AG09319 (cell line): ENCODE results near the gene P2RX4.

Source experiments
- DNase-seq: peaks from one replicate; pipeline ENCODE4 v3.0.0-alpha.2; 2010; ENCODE audit warnings: low read depth; ENCODE audit errors: extremely low read depth
- TF ChIP-seq, protein P1 (sequence below): IDR thresholded peaks from 2 replicates; pipeline ENCODE4 v1.5.1; 2011; ENCODE audit warnings: low read depth, mild to moderate bottlenecking, inconsistent platforms, low read length, moderate library complexity

Gene P2RX4

DNA sequence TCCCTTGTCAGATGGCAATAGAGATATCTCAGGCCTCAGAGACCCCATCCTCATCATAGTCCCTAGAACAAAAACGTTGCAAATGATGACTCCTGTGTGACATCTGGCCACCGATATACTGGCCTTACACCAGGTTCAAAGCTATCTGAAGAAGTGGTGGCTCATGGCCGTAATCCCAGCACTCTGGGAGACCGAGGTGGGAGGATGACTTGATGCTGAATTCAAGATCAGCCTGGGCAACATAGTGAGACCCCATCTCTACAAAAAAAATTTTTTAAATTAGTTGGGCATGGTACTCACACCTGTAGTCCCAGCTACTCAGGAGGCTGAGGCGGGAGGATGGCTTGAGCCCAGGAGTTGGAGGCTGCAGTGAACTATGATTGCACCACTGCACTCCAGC lies 73.5 kb downstream of the P2RX4 start:
- TF ChIP-seq, protein P1, sequence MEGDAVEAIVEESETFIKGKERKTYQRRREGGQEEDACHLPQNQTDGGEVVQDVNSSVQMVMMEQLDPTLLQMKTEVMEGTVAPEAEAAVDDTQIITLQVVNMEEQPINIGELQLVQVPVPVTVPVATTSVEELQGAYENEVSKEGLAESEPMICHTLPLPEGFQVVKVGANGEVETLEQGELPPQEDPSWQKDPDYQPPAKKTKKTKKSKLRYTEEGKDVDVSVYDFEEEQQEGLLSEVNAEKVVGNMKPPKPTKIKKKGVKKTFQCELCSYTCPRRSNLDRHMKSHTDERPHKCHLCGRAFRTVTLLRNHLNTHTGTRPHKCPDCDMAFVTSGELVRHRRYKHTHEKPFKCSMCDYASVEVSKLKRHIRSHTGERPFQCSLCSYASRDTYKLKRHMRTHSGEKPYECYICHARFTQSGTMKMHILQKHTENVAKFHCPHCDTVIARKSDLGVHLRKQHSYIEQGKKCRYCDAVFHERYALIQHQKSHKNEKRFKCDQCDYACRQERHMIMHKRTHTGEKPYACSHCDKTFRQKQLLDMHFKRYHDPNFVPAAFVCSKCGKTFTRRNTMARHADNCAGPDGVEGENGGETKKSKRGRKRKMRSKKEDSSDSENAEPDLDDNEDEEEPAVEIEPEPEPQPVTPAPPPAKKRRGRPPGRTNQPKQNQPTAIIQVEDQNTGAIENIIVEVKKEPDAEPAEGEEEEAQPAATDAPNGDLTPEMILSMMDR, result no peak
- DNase-seq, result no peak
